HL-60 (cell line): Measurements from ENCODE around the gene DCDC1.

Experiments
- CTCF ChIP-seq: IDR thresholded peaks from one replicate; pipeline ENCODE4 v1.5.1; 2011; ENCODE audit warnings: low read length, control low read depth, inconsistent platforms; ENCODE audit not compliant: insufficient read depth
- POLR2AphosphoS5 ChIP-seq: IDR thresholded peaks from 2 replicates; pipeline ENCODE4 v1.6.1; 2012; ENCODE audit warnings: low read depth

- no peak for TF ChIP-seq CTCF
- no peak for TF ChIP-seq POLR2AphosphoS5
Measured at GRCh38 chr11:31295308-31295707, 74.2 kb downstream of the DCDC1 start.
